ENCODE measurements around the gene FXYD6.

Gene FXYD6

GRCh38 chr11:117821431-117821830 lies 55.0 kb downstream of the FXYD6 start:
- Histone ChIP-seq H3K4me3 (no peak overlapping the region), H3K27ac (no peak overlapping the region)
- no peak for DNase-seq (ENCODE audit: low spot score)
- TF ChIP-seq, protein P1, sequence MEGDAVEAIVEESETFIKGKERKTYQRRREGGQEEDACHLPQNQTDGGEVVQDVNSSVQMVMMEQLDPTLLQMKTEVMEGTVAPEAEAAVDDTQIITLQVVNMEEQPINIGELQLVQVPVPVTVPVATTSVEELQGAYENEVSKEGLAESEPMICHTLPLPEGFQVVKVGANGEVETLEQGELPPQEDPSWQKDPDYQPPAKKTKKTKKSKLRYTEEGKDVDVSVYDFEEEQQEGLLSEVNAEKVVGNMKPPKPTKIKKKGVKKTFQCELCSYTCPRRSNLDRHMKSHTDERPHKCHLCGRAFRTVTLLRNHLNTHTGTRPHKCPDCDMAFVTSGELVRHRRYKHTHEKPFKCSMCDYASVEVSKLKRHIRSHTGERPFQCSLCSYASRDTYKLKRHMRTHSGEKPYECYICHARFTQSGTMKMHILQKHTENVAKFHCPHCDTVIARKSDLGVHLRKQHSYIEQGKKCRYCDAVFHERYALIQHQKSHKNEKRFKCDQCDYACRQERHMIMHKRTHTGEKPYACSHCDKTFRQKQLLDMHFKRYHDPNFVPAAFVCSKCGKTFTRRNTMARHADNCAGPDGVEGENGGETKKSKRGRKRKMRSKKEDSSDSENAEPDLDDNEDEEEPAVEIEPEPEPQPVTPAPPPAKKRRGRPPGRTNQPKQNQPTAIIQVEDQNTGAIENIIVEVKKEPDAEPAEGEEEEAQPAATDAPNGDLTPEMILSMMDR (IDR thresholded peaks at IDR 0.05): no peak

- TF ChIP-seq, protein P1 (IDR thresholded peaks at IDR 0.05): no peak
- no peak overlapping the region for H3K27ac ChIP-seq
- no peak for DNase-seq (ENCODE audit: low spot score)
- no peak overlapping the region for H3K4me3 ChIP-seq
Measured at GRCh38 chr11:117820516-117820915, 55.9 kb downstream of the FXYD6 start.

DNA sequence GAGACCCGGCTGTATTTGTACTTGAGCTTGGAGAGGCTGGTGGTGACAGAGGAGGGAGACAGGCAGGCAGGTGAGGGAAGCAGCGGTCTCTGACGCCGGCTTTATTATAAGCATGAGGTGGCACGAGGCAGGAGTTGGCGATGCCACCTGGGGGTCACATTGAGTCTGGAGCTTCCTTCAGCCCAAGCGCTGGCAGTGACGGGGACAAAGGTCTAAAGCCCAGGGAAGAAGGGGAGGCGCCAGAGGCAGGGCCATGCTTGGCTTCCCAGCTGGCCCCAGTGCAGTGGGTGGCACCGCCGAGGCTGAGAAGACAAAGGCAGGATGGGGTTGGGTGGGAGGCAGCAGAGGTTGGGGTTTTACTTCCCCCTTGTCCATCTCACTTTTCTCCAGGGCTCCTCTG lies 56.4 kb downstream of the FXYD6 start:
- Histone ChIP-seq H3K4me3 (no peak overlapping the region), H3K27ac (no peak overlapping the region)
- TF ChIP-seq, protein P1 (IDR thresholded peaks at IDR 0.05): no peak
- no peak for DNase-seq (ENCODE audit: low spot score)

DNA sequence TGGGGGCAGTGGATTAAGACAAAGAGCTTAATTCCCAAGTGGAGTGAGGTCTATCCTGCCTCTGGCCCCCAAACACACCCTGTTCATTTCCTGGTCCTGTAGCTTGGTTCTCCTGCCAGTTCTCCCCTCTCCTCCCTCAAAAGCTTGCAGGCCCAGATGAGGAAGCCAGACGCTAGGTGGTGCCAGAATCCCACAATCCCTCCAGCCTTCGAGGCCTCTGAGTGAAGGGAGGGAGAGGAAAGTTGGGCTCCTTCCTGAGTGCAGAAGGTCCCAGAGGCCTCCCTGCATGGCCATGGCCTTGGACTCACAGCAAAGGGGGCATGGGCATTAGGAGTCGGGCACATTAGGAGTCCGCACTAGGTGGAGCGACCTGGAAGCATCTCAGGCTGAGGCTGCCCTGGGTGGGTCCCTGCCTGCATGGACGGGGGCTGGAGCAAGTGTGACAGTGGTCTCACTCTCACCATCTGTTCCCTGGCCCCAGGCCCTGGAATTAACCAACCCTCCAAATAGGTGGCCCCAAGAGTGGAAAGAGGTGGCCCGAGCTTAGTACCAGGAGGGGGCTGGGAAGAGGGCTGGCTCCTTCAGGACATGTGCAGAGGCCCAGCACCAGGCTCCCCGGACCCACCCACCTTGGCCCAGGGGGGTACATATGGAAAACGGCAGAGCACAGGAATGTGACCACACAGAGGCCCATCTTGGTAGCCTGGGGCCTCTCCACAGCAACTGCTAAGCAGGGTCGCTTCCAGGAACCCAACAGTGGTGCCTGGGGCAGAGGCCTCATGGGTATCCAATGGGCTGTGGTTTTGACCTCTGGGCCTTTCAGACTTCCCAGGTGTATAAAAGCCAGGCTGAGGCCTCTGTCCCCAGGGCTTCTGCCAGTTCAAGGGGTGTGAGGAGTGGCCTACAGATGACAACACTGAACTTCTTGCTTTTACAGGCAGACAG lies 57.1 kb downstream of the FXYD6 start:
- no peak for DNase-seq (ENCODE audit: low spot score)
- H3K4me3 ChIP-seq: no peak overlapping the region
- no peak overlapping the region for H3K27ac ChIP-seq
- TF ChIP-seq, protein P1 (IDR thresholded peaks at IDR 0.05): no peak

DNA sequence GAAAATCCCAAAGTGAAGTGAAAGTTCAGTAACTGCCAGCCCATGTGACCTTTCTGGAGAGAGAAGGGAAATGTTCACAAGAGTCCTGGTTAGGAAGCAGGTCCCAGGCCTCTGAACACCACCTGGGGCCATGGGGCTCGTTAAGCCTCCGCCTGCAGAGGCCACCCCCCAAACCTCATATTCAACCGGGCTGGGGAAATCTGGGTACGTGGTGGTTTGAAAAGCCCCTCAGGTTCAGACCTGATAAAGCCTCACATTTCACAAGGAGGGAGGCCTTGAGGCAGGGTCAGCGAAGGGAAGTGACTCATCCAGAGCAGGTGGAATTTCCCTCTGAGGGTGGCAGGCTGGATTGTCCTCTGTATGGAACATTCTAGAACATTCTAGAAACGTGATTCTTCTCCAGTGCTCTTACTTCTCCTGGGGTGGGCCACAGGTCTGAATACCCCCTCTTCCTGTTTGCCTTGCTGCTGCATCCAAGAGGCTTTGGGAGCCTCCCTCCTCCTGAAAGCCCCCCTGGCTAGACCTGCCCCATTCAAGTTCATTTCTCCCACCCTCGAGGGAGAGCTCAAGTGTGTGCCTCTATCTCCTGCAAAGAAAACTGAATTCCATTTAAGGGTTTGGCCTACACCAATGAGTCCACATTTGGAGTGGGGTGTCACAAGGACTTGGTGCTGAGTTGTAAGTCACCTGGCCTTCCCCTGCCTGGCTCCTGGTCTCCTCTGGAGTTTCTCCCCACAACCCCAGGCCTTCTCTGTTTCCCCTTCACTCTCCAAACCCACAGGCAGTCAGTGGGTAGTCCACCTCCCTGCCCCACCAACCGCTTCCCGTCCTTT lies 58.2 kb downstream of the FXYD6 start:
- Histone ChIP-seq H3K4me3 (no peak overlapping the region), H3K27ac (peak overlapping the region in 1 of 2 donors; percentile 81)
- DNase-seq (ENCODE audit: low spot score): no peak
- TF ChIP-seq, protein P1 (IDR thresholded peaks at IDR 0.05): no peak

- peak; percentile 88 for DNase-seq (ENCODE audit: low spot score)
- TF ChIP-seq, protein P1 (IDR thresholded peaks at IDR 0.05): peak; percentile 99
- peak overlapping the region; percentile 40 for H3K4me3 ChIP-seq
- peak overlapping the region in 1 of 2 donors; percentile 81 for H3K27ac ChIP-seq
Measured at GRCh38 chr11:117817368-117818040, 59.0 kb downstream of the FXYD6 start.
